Caki2 (cell line): Measurements from ENCODE around the gene TPD52L1. TPM values are rescaled to one million over a fixed set of nuclear protein-coding genes. Genes with fewer than 3 reads are reported as not detected.

Source experiments
- DNase-seq: peaks from one replicate; pipeline ENCODE4 v3.0.0-alpha.2; 2015; ENCODE audit warnings: low read depth
- in situ Hi-C: cut with HindIII; loops from 2 replicates; pipeline ENCODE4 v1.10.0; 2016; ENCODE audit warnings: low sequenced_read_pairs, low pct_unique_long_range_greater_than_20kb, mixed read lengths
- total RNA-seq: library from RNA; depleted of rRNA; stranded (reverse); fragments of >200 nt; shearing (Covaris generic); gene quantifications from 2 replicates; pipeline ENCODE4 v1.2.3, GENCODE V29; 2014; ENCODE audit warnings: low replicate concordance

Gene TPD52L1
- total RNA-seq, 1 experiment from 2014 or later, result 328 TPM

DNA sequence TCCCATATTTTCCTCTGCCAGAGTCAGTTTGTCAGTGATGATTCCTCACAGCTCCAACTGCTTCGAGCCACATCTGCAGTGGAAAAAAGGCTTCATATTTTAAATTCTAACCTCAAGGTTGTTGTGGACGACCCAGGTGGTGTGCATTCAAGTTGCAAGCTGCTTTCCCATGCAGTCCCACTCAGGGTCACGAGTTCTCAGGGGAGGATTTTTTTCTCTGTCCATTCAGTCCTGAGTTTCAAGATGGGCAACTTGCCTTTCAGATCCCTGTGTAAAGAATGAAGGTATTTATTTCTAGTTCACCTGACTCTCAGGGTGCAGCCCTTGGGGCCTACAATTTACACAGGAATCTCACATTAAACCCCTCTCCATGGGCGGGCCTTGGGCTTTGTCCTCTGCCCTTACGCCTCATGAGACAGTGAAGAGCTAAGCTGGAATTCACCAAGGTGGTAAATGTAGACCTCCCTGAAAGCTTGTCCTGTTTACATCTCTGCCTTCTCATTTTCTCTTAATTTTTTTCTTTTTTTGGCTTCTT lies 65.9 kb downstream of the TPD52L1 start:
- no peak for DNase-seq
- in situ Hi-C loops, result no loop called here

GRCh38 chr6:125220712-125221111 lies 67.1 kb downstream of the TPD52L1 start:
- in situ Hi-C loops, result no loop called here
- DNase-seq, result no peak

GRCh38 chr6:125222531-125223455 lies 69.2 kb downstream of the TPD52L1 start:
- peak; percentile 71 for DNase-seq
- in situ Hi-C loops, result no loop called here

- in situ Hi-C loops, result no loop called here
- no peak for DNase-seq
These were observed 70.8 kb downstream of the TPD52L1 start for GRCh38 chr6:125224231-125224861.

- in situ Hi-C loops, result no loop called here
- no peak for DNase-seq
These were observed 73.7 kb downstream of the TPD52L1 start for GRCh38 chr6:125227244-125227643.

DNA sequence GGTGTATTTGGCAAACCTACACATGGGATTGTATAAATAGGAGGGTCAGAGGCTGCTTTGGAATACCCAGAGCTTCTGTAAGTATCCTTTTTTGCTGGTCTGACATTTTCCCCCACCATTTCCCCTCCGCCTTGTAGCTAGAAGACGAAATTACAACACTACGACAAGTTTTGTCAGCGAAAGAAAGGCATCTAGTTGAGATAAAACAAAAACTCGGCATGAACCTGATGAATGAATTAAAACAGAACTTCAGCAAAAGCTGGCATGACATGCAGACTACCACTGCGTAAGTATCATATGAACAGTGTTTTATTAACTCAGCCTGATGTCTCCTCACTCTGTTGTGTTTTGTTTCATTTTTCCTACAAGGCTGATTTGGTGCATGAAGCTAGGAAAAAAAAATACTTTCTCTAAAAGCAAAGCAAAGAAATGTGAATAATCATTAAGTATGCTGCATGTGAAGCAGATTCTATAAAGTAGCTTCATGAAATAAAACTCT lies 75.5 kb downstream of the TPD52L1 start:
- no peak for DNase-seq
- in situ Hi-C loops, result no loop called here

- in situ Hi-C loops, result no loop called here
- no peak for DNase-seq
These were observed 77.1 kb downstream of the TPD52L1 start for GRCh38 chr6:125230674-125231073.

DNA sequence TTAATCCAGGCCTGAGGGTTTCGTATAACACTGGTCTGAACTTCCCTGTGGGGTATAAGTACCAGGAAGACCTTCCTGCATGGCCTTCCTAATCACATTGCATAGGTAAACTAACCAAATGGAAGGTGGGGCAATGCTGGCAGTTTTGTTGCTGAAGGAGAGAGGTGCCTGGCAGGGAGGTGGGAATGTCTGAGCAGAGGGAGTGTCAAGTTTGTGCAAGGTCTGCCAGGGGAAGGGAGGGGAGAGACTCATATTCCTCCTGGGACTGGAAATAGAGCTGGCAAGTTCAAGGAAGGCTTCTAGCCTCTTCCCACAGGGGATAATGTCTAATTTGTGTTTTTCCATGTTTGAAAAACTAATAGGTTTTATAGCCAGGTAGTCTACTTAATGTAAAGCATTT lies 77.6 kb downstream of the TPD52L1 start:
- in situ Hi-C loops, result no loop called here
- DNase-seq, result no peak

DNA sequence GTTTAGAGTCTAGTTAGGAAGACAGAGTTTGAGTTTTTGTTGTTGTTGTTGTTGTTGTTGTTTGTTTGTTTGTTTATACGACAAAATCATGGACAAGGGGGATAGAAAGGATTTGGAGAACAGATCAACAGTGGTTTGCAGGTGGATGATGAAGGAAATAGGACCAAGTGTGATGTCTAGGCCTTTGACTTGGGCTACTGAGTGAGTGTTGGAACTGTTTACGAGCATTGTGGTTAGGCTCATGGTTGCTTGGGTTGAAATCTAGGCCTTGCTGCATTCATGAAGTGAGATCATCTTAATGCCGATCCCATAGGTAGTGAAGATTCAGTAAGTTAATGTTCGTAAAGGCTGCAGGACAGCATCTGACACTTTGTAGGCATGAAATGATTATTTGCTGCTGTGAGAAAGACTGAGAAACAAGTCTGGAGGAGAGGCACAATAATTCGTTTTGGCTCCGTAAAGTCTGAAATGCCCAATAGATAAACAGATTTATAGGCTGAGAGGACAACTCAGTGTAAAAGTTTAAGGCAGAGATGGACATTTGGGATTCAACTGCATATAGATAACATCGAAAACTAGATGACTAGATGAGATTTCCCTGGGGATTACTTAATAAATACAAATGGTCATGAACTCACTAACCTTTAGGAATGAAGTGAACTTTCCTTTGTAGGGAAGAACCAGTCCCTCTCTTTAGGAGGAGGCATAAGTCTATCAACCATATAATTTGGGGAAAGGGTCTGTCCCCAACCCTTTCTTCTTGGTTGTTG lies 78.2 kb downstream of the TPD52L1 start:
- no peak for DNase-seq

DNA sequence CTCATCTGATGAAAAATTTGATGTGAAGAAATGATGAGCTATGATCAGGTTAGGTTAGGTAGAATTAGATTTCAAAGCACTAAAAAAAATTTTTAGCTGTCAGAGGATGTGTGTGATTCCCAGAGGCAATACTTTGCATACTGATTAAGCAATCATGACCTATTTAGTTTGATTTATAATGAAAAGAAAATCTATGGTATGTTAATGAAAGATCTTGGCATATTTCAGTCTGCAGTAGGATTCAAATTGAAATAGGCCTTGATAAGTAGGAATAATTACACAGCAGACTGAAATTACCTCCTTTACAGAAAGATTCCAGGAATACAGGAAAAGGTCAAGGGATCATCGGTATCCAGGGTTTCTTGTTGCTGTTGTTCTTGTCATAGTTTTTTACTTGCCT lies 78.9 kb downstream of the TPD52L1 start:
- in situ Hi-C loops, result no loop called here
- DNase-seq, result no peak

More for the DNA sequence above, 78.2 kb downstream of the TPD52L1 start:
- in situ Hi-C loops, result no loop called here

DNA sequence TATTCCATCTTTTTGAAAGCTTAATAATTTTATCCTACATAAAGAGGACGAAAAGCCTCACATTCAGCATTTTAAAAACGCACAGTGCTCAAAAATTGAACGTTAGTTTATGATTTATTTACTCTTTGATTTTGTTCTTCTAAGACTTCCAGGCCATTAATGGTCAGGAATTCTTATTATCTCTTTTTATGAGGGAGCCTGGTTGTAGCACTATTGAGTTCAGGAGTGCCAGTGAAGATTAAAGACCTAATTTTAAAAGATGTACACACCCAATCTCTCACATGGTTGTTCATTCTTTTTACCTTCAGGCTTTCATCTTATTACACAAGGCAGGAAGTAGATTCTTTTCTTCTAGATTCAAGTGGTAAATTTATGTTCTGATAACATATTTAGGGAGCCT lies 79.6 kb downstream of the TPD52L1 start:
- in situ Hi-C loops, result no loop called here
- DNase-seq, result no peak

GRCh38 chr6:125236536-125237327 lies 83.2 kb downstream of the TPD52L1 start:
- in situ Hi-C loops, result no loop called here
- DNase-seq, result no peak

DNA sequence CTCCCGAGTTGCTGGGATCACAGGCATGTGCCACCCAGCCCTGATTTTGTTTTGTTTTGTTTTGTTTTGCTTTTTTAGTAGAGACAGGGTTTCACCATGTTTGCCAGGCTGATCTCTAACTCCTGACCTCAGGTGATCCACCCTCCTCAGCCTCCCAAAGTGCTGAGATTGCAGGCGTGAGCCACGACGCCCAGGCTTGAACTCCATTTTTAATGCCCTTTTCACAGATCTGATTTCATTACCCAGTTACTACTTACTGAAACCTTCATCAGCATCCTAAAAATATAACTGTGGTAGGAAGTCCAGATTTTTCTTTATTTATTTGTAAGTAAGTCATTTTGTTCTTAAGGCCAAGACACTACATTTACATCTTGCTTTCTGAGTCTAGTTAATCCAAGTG lies 84.2 kb downstream of the TPD52L1 start:
- in situ Hi-C loops, result no loop called here
- no peak for DNase-seq

DNA sequence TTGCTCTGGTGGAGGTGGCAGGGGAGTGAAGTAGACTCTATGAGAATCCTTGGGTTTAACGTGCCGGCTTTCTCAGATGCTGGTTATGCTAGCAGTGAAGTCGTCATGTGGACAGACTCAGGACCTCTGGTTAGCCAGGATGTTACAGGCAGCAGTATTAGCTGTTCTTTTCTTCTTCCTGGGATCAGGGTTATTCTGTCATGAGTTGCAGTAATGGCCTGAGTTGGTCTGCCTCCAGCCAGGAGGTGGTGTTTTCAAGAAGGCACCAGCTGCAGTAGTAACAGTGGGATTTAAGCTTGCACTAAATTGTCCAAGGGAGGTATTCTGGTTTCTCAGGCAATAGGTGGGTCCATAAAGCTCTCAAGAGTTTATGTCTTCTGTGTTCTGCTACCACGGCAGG lies 91.5 kb downstream of the TPD52L1 start:
- no peak for DNase-seq
- in situ Hi-C loops, result no loop called here

- in situ Hi-C loops, result no loop called here
These were observed 92.1 kb downstream of the TPD52L1 start for GRCh38 chr6:125245523-125246264.

DNA sequence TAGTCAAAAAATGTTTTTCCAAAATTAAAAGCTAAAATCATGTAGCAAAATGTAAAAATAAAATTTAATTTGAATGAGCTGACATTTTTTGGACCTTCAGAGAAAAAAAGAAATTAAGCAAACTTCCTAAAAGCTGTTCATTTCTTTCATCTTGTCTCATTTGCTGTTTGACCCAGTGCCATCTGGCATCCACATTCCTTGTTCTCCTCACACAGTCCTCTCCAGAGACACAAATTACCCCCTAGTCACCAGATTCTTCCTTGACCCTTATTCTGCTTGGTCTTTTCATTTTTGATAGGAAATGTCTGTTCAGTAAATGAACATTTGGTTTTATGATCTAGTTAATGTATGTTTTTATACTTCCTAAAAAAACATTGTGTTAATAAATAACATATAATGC lies 93.0 kb downstream of the TPD52L1 start:
- DNase-seq, result no peak
- in situ Hi-C loops, result no loop called here

More at GRCh38 chr6:125245523-125246264, 92.1 kb downstream of the TPD52L1 start:
- no peak for DNase-seq

DNA sequence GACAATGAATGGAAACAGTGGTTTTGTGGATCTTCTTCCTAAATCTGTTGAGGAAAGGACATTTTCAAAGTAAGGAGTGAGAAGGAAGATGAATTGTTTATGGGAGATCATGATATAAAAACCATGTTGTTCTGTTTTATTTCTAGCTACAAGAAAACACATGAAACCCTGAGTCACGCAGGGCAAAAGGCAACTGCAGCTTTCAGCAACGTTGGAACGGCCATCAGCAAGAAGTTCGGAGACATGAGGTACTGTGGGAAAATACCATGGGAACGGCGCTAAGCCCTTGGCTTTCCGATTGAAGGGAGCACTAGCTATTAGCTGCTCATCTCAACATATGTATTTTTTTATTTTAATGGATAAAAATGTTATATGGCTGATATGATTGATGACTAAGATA lies 94.6 kb downstream of the TPD52L1 start:
- in situ Hi-C loops, result no loop called here
- DNase-seq, result no peak
